IMR-90 (cell line): ENCODE results near the gene LRRC4C. TPM values are rescaled to one million over a fixed set of nuclear protein-coding genes. Genes with fewer than 3 reads are reported as not detected.
A peak's percentile ranks its signal among the peaks of the same experiment; 100 is the strongest.

ENCODE experiments used
- ATAC-seq: fragments of 200-7000 bp; cut with Tn5 transposase; 2 replicates; pipeline ENCODE4 v1.9.1; 2020; ENCODE audit warnings: low read depth, mild to moderate bottlenecking, moderate library complexity
- BruUV-seq: library from RNA; stranded (reverse); fragments of 400-500 nt; replicated peaks from 2 replicates; lab custom pipeline; 2021; lab: Mats Ljungman, UMichigan
- CTCF ChIA-PET: fragments of 300-600 bp; formaldehyde crosslinking; extraction: SDS; loops from one replicate; lab custom pipeline; 2021; ENCODE audit warnings: antibody characterized with exemption; lab: Yijun Ruan, JAX
- POLR2A ChIA-PET: fragments of 300-600 bp; sonication (Branson Sonifier 250); formaldehyde crosslinking; loops from one replicate; lab custom pipeline; 2022; ENCODE audit warnings: antibody characterized with exemption; ENCODE audit not compliant: unreplicated experiment; lab: Charles Lee
- DNase-seq: peaks from one replicate; pipeline ENCODE4 v3.0.0; 2013
- H2AFZ ChIP-seq: replicated peaks from 2 replicates; pipeline ENCODE3; 2013; ENCODE audit warnings: low read length, mild to moderate bottlenecking; ENCODE audit not compliant: poor library complexity
- H2AK5ac ChIP-seq: 2 replicates; pipeline ENCODE4 v1.6.1; 2013; ENCODE audit warnings: low read depth, low read length, inconsistent platforms
- H2AK9ac ChIP-seq: replicated peaks from 2 replicates; pipeline ENCODE3; 2013; ENCODE audit warnings: mild to moderate bottlenecking, low read depth, low read length, moderate library complexity; ENCODE audit not compliant: poor library complexity
- H2BK120ac ChIP-seq: 2 replicates; pipeline ENCODE4 v1.6.1; 2013; ENCODE audit warnings: low read depth, low read length, inconsistent platforms
- H2BK15ac ChIP-seq: 3 replicates; pipeline ENCODE4 v1.6.1; 2013; ENCODE audit warnings: low read depth, low read length, inconsistent platforms
- H2BK20ac ChIP-seq: 2 replicates; pipeline ENCODE4 v1.6.1; 2013; ENCODE audit warnings: low read depth, mild to moderate bottlenecking, inconsistent platforms, low read length, moderate library complexity
- H2BK5ac ChIP-seq: 2 replicates; pipeline ENCODE4 v1.6.1; 2013; ENCODE audit warnings: mild to moderate bottlenecking, low read depth, low read length, inconsistent platforms; ENCODE audit not compliant: poor library complexity, severe bottlenecking
- H3K14ac ChIP-seq: replicated peaks from 2 replicates; pipeline ENCODE4 v1.6.1; 2013; ENCODE audit warnings: low read depth, low read length, inconsistent platforms
- H3K18ac ChIP-seq: 2 replicates; pipeline ENCODE4 v1.6.1; 2013; ENCODE audit warnings: low read depth, low read length, control low read depth
- H3K23ac ChIP-seq: 2 replicates; pipeline ENCODE4 v1.6.1; 2013; ENCODE audit warnings: low read depth, low read length, inconsistent platforms
- H3K27ac ChIP-seq: 2 replicates; pipeline ENCODE4 v1.5.1; 2013; ENCODE audit warnings: mild to moderate bottlenecking, control low read depth, low read length; ENCODE audit not compliant: insufficient read depth
- H3K27me3 ChIP-seq: 2 replicates; pipeline ENCODE4 v1.6.1; 2013; ENCODE audit warnings: low read length; ENCODE audit not compliant: control insufficient read depth, insufficient read depth
- H3K36me3 ChIP-seq: 2 replicates; pipeline ENCODE4 v1.6.1; 2013; ENCODE audit warnings: low read length, mixed read lengths; ENCODE audit not compliant: control insufficient read depth, insufficient read depth
- H3K4ac ChIP-seq: 2 replicates; pipeline ENCODE4 v1.6.1; 2013; ENCODE audit warnings: low read depth, low read length, inconsistent platforms
- H3K4me1 ChIP-seq: 2 replicates; pipeline ENCODE4 v1.6.1; 2013; ENCODE audit warnings: low read length, mixed read lengths; ENCODE audit not compliant: control insufficient read depth, insufficient read depth
- H3K4me2 ChIP-seq: 2 replicates; pipeline ENCODE4 v1.6.1; 2013; ENCODE audit warnings: low read depth, mild to moderate bottlenecking, control low read depth, low read length, moderate library complexity
- H3K4me3 ChIP-seq: 2 replicates; pipeline ENCODE4 v1.5.1; 2013; ENCODE audit warnings: low read depth, mild to moderate bottlenecking, control low read depth, low read length, moderate library complexity; ENCODE audit not compliant: insufficient read depth
- H3K56ac ChIP-seq: 2 replicates; pipeline ENCODE4 v1.6.1; 2013; ENCODE audit warnings: low read length, inconsistent platforms; ENCODE audit not compliant: insufficient read depth; ENCODE audit errors: extremely low read depth
- H3K79me1 ChIP-seq, 2 experiments: 2 replicates each; pipeline ENCODE4 v1.6.1; 2013; ENCODE audit warnings: low read length in 2 of 2, inconsistent platforms in 1 of 2, low read depth in 1 of 2
- H3K9ac ChIP-seq: 2 replicates; pipeline ENCODE4 v1.6.1; 2013; ENCODE audit warnings: low read depth, low read length, control low read depth
- H3K9me1 ChIP-seq: 2 replicates; pipeline ENCODE4 v1.6.1; 2013; ENCODE audit warnings: low read length, inconsistent platforms; ENCODE audit not compliant: insufficient read depth
- H3K9me3 ChIP-seq: 2 replicates; pipeline ENCODE4 v1.6.1; 2013; ENCODE audit warnings: low read length; ENCODE audit not compliant: control insufficient read depth, insufficient read depth
- H4K20me1 ChIP-seq: 2 replicates; pipeline ENCODE4 v1.6.1; 2013; ENCODE audit warnings: low read length, inconsistent platforms; ENCODE audit not compliant: insufficient read depth
- H4K5ac ChIP-seq: 2 replicates; pipeline ENCODE4 v1.6.1; 2013; ENCODE audit warnings: mild to moderate bottlenecking, low read depth, low read length, control low read depth
- H4K8ac ChIP-seq, 2 experiments: 2 replicates each; pipeline ENCODE4 v1.6.1; 2013; ENCODE audit warnings: low read depth in 2 of 2, low read length in 2 of 2, control low read depth in 1 of 2, inconsistent platforms in 1 of 2
- H4K91ac ChIP-seq: 2 replicates; pipeline ENCODE4 v1.6.1; 2013; ENCODE audit warnings: low read depth, low read length, inconsistent platforms; ENCODE audit not compliant: insufficient read depth
- BHLHE40 ChIP-seq: fragments of 150-350 bp; IDR thresholded peaks from 2 replicates; pipeline ENCODE4 v1.6.1; 2016; ENCODE audit warnings: mild to moderate bottlenecking, low read depth, low read length
- MAFK ChIP-seq: IDR thresholded peaks from 2 replicates; pipeline ENCODE4 v1.6.1; 2012; ENCODE audit warnings: low read depth, low read length, improper control_type of control experiment
- WGBS, 2 experiments: methylation state at CpG; one replicate each; pipeline versions ENCODE4 v1.1.5 to v1.1.7; 2013; ENCODE audit warnings: missing lambda C conversion rate in 2 of 2; ENCODE audit not compliant: insufficient read length in 1 of 2; ENCODE audit errors: extremely low coverage in 2 of 2; 5-methylcytosine and 5-hydroxymethylcytosine counted together
- dilution Hi-C: fragments of 300-500 bp; cut with HindIII; formaldehyde crosslinking; loops from one replicate; pipeline ENCODE4 v1.14.3; 2018; ENCODE audit warnings: low sequenced_read_pairs; ENCODE audit not compliant: unreplicated experiment
- in situ Hi-C: fragments of 300-500 bp; cut with MboI; formaldehyde crosslinking; loops from 3 replicates; pipeline ENCODE4 v1.14.3; 2019; ENCODE audit warnings: low sequenced_read_pairs, inconsistent platforms, mixed read lengths
- intact Hi-C: fragments of 100-400 bp; cut with micrococcal nuclease; formaldehyde crosslinking; loops from 2 replicates; pipeline ENCODE4 v1.10.0; 2022
- polyA plus RNA-seq, 3 experiments: library from polyadenylated mRNA; depleted of rRNA; stranded (reverse); fragments of >200 nt; gene quantifications; 2 replicates each; pipeline ENCODE4 v1.2.3, GENCODE V29; 2012; ENCODE audit warnings: low replicate concordance in 1 of 3
- total RNA-seq: library from RNA; depleted of rRNA; stranded (reverse); fragments of >200 nt; gene quantifications from 2 replicates; pipeline ENCODE4 v1.2.3, GENCODE V29; 2012
- TF ChIP-seq, protein P1 (sequence below): fragments of 150-350 bp; IDR thresholded peaks from 2 replicates; pipeline ENCODE4 v1.6.1; 2016; ENCODE audit warnings: low read depth, mild to moderate bottlenecking, low read length, moderate library complexity, borderline replicate concordance

The LRRC4C gene
- total and polyA plus RNA-seq, 2 of the 4 experiments (the other 2 are of a cell fraction): under 0.01 to 0.03 TPM

DNA sequence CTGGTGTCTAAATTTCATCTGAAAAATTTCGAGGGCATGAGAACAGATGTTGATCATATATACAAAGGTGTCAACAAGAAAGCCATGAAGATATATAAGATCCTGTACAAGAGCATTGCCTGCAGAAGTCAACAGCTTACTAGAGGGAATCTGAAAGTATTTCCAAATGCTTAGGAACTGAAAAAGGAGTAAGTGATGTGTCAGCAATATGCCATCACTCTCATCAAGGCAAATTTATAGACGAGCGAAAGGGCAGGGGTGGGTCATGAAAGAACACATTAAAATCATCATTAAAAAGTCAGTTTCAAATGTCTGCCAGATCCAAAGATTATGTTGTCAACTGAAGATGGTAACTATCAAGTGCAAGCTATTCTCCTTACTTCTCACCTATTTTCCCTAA is 1299.0 kb downstream of the LRRC4C start:
- dilution Hi-C loops (no loop called here), in situ Hi-C loops (no loop called here), intact Hi-C loops (no loop called here)
- H3K9me1 ChIP-seq: no peaks in the 10 kb centered on the region
- DNase-seq (no peak), ATAC-seq (no peak)
- peak; percentile 86 for TF ChIP-seq MAFK
- TF ChIP-seq, protein P1, sequence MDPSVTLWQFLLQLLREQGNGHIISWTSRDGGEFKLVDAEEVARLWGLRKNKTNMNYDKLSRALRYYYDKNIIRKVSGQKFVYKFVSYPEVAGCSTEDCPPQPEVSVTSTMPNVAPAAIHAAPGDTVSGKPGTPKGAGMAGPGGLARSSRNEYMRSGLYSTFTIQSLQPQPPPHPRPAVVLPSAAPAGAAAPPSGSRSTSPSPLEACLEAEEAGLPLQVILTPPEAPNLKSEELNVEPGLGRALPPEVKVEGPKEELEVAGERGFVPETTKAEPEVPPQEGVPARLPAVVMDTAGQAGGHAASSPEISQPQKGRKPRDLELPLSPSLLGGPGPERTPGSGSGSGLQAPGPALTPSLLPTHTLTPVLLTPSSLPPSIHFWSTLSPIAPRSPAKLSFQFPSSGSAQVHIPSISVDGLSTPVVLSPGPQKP: no peak
- TF ChIP-seq BHLHE40: no peak
- H3K36me3 ChIP-seq: no peaks in the 10 kb centered on the region
- CTCF ChIA-PET: no interaction called here
- H3K14ac ChIP-seq: no peak overlapping the region
- H2BK15ac ChIP-seq: no peak overlapping the region
- no peaks in the 10 kb centered on the region for H4K20me1 ChIP-seq
- no peak overlapping the region for H2BK5ac ChIP-seq
- no peak overlapping the region for H2BK20ac ChIP-seq
- no peak overlapping the region for H4K8ac ChIP-seq
- H3K27me3 ChIP-seq: no peaks in the 10 kb centered on the region
- POLR2A ChIA-PET: no interaction called here
- H3K4me1 ChIP-seq: no peaks in the 10 kb centered on the region
- H3K23ac ChIP-seq: no peak overlapping the region
- 0 out of 2 replicates have a peak, but pooled peaks cover 2% of the 10 kb centered on the region for H3K9me3 ChIP-seq
- no peak overlapping the region for H3K4me2 ChIP-seq
- H3K27ac ChIP-seq: no peak overlapping the region
- H4K91ac ChIP-seq: no peak overlapping the region
- no peak overlapping the region for H2AFZ ChIP-seq
- H4K5ac ChIP-seq: no peak overlapping the region
- H3K4me3 ChIP-seq: no peak overlapping the region
- no peaks in the 10 kb centered on the region for H3K79me1 ChIP-seq
- BruUV-seq: no TSS peak
- no peak overlapping the region for H3K4ac ChIP-seq
- no peak overlapping the region for H2AK5ac ChIP-seq
- no peak overlapping the region for H3K9ac ChIP-seq
- no peak overlapping the region for H3K18ac ChIP-seq
- H3K56ac ChIP-seq: no peak overlapping the region
- H2AK9ac ChIP-seq: no peak overlapping the region
- no peak overlapping the region for H2BK120ac ChIP-seq
- WGBS, 2 experiments: no CpG with 5 or more reads among the region's 3 CpGs
